GM21576 (cell line): ENCODE measurements around the gene CCNYL1.

Experiments used
- ATAC-seq: cut with Tn5 transposase; IDR thresholded peaks from one replicate; pipeline ENCODE4 v1.9.1; 2021; ENCODE audit warnings: mild to moderate bottlenecking, moderate library complexity; ENCODE audit not compliant: unreplicated experiment

CCNYL1 gene

GRCh38 chr2:207764096-207764630, 52.7 kb downstream of the CCNYL1 start:
- no peak for ATAC-seq

GRCh38 chr2:207765547-207765946, 54.1 kb downstream of the CCNYL1 start:
- ATAC-seq, result no peak

GRCh38 chr2:207766041-207766551, 54.7 kb downstream of the CCNYL1 start:
- ATAC-seq, result no peak

- ATAC-seq, result no peak
Measured at GRCh38 chr2:207766697-207767460, 55.4 kb downstream of the CCNYL1 start.

- no peak for ATAC-seq
Measured at GRCh38 chr2:207767461-207768167, 56.2 kb downstream of the CCNYL1 start.

- no peak for ATAC-seq
Measured at GRCh38 chr2:207768168-207768865, 56.9 kb downstream of the CCNYL1 start.

GRCh38 chr2:207768866-207769596, 57.6 kb downstream of the CCNYL1 start:
- peak; percentile 5 for ATAC-seq

GRCh38 chr2:207770602-207771404, 59.4 kb downstream of the CCNYL1 start:
- ATAC-seq, result no peak

GRCh38 chr2:207771421-207771820, 60.0 kb downstream of the CCNYL1 start:
- ATAC-seq, result no peak

GRCh38 chr2:207772081-207772843, 60.8 kb downstream of the CCNYL1 start:
- no peak for ATAC-seq

GRCh38 chr2:207772844-207773205, 61.4 kb downstream of the CCNYL1 start:
- ATAC-seq, result no peak

- no peak for ATAC-seq
Measured at GRCh38 chr2:207775473-207775872, 64.0 kb downstream of the CCNYL1 start.

GRCh38 chr2:207777124-207777523, 65.7 kb downstream of the CCNYL1 start:
- ATAC-seq, result no peak

GRCh38 chr2:207778298-207778882, 67.0 kb downstream of the CCNYL1 start:
- ATAC-seq, result no peak

- no peak for ATAC-seq
Measured at GRCh38 chr2:207779523-207779922, 68.1 kb downstream of the CCNYL1 start.

- no peak for ATAC-seq
Measured at GRCh38 chr2:207782238-207783030, 71.0 kb downstream of the CCNYL1 start.

- ATAC-seq, result no peak
Measured at GRCh38 chr2:207783514-207783913, 72.1 kb downstream of the CCNYL1 start.

GRCh38 chr2:207784898-207785297, 73.5 kb downstream of the CCNYL1 start:
- no peak for ATAC-seq
